Panc1 (cell line): Measurements from ENCODE around the gene SMIM11. TPM values are rescaled to one million over a fixed set of nuclear protein-coding genes. Genes with fewer than 3 reads are reported as not detected.

Source experiments
- ATAC-seq: fragments of 200-7000 bp; cut with Tn5 transposase; 2 replicates; pipeline ENCODE4 v1.9.1; 2020; ENCODE audit warnings: mild to moderate bottlenecking, moderate library complexity
- BruUV-seq: library from RNA; stranded (reverse); fragments of 400-500 nt; replicated peaks from 2 replicates; lab custom pipeline; 2021; lab: Mats Ljungman, UMichigan
- CTCF ChIA-PET: fragments of 300-600 bp; sonication (Branson Sonifier 250); formaldehyde crosslinking; loops from one replicate; lab custom pipeline; 2022; ENCODE audit warnings: antibody characterized with exemption; lab: Charles Lee
- POLR2A ChIA-PET: fragments of 300-600 bp; sonication (Branson Sonifier 250); formaldehyde crosslinking; loops from one replicate; lab custom pipeline; 2022; ENCODE audit warnings: antibody characterized with exemption; lab: Charles Lee
- DNase-seq: peaks from one replicate; pipeline ENCODE4 v3.0.0-alpha.2; 2010; ENCODE audit warnings: low read depth, low spot score
- H3K27ac ChIP-seq: 2 replicates; pipeline ENCODE4 v1.5.1; 2011; ENCODE audit warnings: mild to moderate bottlenecking, low read length, inconsistent platforms
- H3K27me3 ChIP-seq: fragments of 200-500 bp; sonication (Bioruptor generic); 2 replicates; pipeline ENCODE4 v1.6.0; 2014; ENCODE audit warnings: low read length, inconsistent platforms; ENCODE audit not compliant: control insufficient read depth, insufficient read depth
- H3K36me3 ChIP-seq: fragments of 200-500 bp; sonication (Bioruptor generic); 2 replicates; pipeline ENCODE4 v1.5.1; 2014; ENCODE audit warnings: inconsistent platforms, mild to moderate bottlenecking, low read length, moderate library complexity; ENCODE audit not compliant: control insufficient read depth, insufficient read depth
- H3K4me1 ChIP-seq: 2 replicates; pipeline ENCODE4 v1.5.1; 2011; ENCODE audit warnings: inconsistent platforms, mild to moderate bottlenecking, low read length, moderate library complexity; ENCODE audit not compliant: control insufficient read depth, insufficient read depth
- H3K4me3 ChIP-seq, 2 experiments: 2 replicates each; pipeline ENCODE4 v1.5.1; 2011 to 2012; ENCODE audit warnings: low read depth in 2 of 2, low read length in 2 of 2, mild to moderate bottlenecking in 2 of 2, inconsistent platforms in 1 of 2, moderate library complexity in 1 of 2
- H3K9me3 ChIP-seq: fragments of 200-500 bp; sonication (Bioruptor generic); 2 replicates; pipeline ENCODE4 v1.5.1; 2014; ENCODE audit warnings: low read depth, mild to moderate bottlenecking, inconsistent platforms, low read length, moderate library complexity; ENCODE audit not compliant: control insufficient read depth, insufficient read depth
- POLR2AphosphoS5 ChIP-seq: IDR thresholded peaks from 2 replicates; pipeline ENCODE4 v1.6.1; 2012; ENCODE audit warnings: mild to moderate bottlenecking, low read depth, low read length, moderate library complexity
- SIN3A ChIP-seq: IDR thresholded peaks from 2 replicates; pipeline ENCODE4 v1.6.1; 2012; ENCODE audit warnings: low read depth, mild to moderate bottlenecking, low read length, moderate library complexity, borderline replicate concordance; ENCODE audit not compliant: insufficient read depth
- TCF7L2 ChIP-seq: IDR thresholded peaks from 2 replicates; pipeline ENCODE4 v1.6.1; 2011; ENCODE audit warnings: mild to moderate bottlenecking, low read depth, low read length, inconsistent platforms
- in situ Hi-C: cut with HindIII; loops from 2 replicates; pipeline ENCODE4 v1.10.0; 2016; ENCODE audit warnings: low sequenced_read_pairs, low pct_unique_long_range_greater_than_20kb
- intact Hi-C: fragments of 100-400 bp; cut with micrococcal nuclease; formaldehyde crosslinking; loops from one replicate; pipeline ENCODE4 v1.10.0; 2022; ENCODE audit not compliant: unreplicated experiment
- total RNA-seq: library from RNA; stranded (reverse); gene quantifications from one replicate; pipeline ENCODE4 v1.2.1, GENCODE V29; 2021; ENCODE audit not compliant: unreplicated experiment
- TF ChIP-seq, protein P1 (sequence below), 2 experiments: IDR thresholded peaks; 2 replicates each; pipeline ENCODE4 v1.6.1; 2011 to 2012; ENCODE audit warnings: low read depth in 2 of 2, control low read depth in 1 of 2, low read length in 1 of 2, mild to moderate bottlenecking in 1 of 2, moderate library complexity in 1 of 2; ENCODE audit not compliant: insufficient read depth in 1 of 2
- TF ChIP-seq, protein P2 (sequence below): fragments of 450-650 bp; IDR thresholded peaks from 2 replicates; pipeline ENCODE4 v1.5.1; 2017; ENCODE audit warnings: mild to moderate bottlenecking

The SMIM11 gene
- total RNA-seq, 1 experiment from 2014 or later = 17.1 TPM

DNA sequence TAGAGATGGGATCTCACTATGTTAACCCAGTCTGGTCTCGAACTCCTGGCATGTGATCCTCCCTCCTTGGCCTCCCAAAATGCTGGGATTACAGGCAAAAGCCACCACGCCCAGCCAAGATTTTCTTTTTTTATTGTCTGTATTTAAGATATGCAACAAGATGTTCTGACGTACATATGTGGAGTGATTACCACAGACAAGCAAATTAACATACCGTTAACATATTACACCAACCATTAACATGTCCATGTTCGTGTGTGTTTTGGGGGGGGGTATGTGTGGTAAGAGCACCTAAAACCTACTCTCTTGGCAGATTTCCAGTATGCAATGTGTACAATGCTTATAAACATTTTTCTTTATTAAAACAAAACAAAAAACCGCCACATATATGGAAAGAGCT lies 22.1 kb upstream of the SMIM11 start:
- Histone ChIP-seq H3K4me1 (no peaks in the 10 kb centered on the region), H3K27ac (no peak overlapping the region), H3K9me3 (no peaks in the 10 kb centered on the region), H3K27me3 (no peaks in the 10 kb centered on the region), H3K4me3 (no peak overlapping the region), H3K36me3 (no peaks in the 10 kb centered on the region)
- DNase-seq (no peak), ATAC-seq (no peak)
- CTCF ChIA-PET = no interaction called here
- TF ChIP-seq, protein P1, sequence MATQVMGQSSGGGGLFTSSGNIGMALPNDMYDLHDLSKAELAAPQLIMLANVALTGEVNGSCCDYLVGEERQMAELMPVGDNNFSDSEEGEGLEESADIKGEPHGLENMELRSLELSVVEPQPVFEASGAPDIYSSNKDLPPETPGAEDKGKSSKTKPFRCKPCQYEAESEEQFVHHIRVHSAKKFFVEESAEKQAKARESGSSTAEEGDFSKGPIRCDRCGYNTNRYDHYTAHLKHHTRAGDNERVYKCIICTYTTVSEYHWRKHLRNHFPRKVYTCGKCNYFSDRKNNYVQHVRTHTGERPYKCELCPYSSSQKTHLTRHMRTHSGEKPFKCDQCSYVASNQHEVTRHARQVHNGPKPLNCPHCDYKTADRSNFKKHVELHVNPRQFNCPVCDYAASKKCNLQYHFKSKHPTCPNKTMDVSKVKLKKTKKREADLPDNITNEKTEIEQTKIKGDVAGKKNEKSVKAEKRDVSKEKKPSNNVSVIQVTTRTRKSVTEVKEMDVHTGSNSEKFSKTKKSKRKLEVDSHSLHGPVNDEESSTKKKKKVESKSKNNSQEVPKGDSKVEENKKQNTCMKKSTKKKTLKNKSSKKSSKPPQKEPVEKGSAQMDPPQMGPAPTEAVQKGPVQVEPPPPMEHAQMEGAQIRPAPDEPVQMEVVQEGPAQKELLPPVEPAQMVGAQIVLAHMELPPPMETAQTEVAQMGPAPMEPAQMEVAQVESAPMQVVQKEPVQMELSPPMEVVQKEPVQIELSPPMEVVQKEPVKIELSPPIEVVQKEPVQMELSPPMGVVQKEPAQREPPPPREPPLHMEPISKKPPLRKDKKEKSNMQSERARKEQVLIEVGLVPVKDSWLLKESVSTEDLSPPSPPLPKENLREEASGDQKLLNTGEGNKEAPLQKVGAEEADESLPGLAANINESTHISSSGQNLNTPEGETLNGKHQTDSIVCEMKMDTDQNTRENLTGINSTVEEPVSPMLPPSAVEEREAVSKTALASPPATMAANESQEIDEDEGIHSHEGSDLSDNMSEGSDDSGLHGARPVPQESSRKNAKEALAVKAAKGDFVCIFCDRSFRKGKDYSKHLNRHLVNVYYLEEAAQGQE (IDR thresholded peaks at IDR 0.05; ENCODE audit: insufficient read depth in 1 of 2, low read depth in 2 of 2, low read length in 1 of 2) = no peak
- TF ChIP-seq SIN3A = no peak
- TF ChIP-seq, protein P2, sequence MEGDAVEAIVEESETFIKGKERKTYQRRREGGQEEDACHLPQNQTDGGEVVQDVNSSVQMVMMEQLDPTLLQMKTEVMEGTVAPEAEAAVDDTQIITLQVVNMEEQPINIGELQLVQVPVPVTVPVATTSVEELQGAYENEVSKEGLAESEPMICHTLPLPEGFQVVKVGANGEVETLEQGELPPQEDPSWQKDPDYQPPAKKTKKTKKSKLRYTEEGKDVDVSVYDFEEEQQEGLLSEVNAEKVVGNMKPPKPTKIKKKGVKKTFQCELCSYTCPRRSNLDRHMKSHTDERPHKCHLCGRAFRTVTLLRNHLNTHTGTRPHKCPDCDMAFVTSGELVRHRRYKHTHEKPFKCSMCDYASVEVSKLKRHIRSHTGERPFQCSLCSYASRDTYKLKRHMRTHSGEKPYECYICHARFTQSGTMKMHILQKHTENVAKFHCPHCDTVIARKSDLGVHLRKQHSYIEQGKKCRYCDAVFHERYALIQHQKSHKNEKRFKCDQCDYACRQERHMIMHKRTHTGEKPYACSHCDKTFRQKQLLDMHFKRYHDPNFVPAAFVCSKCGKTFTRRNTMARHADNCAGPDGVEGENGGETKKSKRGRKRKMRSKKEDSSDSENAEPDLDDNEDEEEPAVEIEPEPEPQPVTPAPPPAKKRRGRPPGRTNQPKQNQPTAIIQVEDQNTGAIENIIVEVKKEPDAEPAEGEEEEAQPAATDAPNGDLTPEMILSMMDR = no peak
- no peak for TF ChIP-seq POLR2AphosphoS5
- no peak for TF ChIP-seq TCF7L2
- POLR2A ChIA-PET = no interaction called here
- no TSS peak for BruUV-seq
- intact Hi-C loops (no loop called here), in situ Hi-C loops (no loop called here)

DNA sequence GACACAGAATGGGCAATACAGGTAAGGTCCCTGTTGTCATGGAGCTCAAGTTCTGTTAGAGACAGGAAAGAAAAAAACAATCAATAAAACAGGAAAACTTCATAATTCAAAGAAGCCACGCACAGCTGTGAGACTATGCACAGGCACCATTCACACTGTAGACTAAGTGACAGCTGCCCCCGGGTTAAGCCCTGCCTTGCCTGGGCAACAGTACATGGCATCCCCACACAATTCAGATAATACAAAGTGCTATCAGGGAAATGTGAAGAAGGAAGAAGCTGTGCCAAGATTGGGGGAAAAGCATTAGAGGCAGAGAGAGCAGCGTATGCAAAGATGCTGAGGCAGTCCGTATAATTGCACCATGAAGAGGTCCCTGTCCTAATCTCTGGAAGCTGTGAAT lies 20.5 kb upstream of the SMIM11 start:
- no peak for DNase-seq
- H3K36me3 ChIP-seq = no peaks in the 10 kb centered on the region
- no peaks in the 10 kb centered on the region for H3K4me1 ChIP-seq
- no TSS peak for BruUV-seq
- POLR2A ChIA-PET = no interaction called here
- no peak overlapping the region for H3K27ac ChIP-seq
- H3K4me3 ChIP-seq = no peak overlapping the region
- in situ Hi-C loops (no loop called here), intact Hi-C loops (no loop called here)
- H3K9me3 ChIP-seq = no peaks in the 10 kb centered on the region
- ATAC-seq = no peak
- CTCF ChIA-PET = no interaction called here
- TF ChIP-seq, protein P1 (IDR thresholded peaks at IDR 0.05; ENCODE audit: insufficient read depth in 1 of 2, low read depth in 2 of 2, low read length in 1 of 2) = no peak
- TF ChIP-seq, protein P2 = no peak
- no peak for TF ChIP-seq TCF7L2
- TF ChIP-seq SIN3A = no peak
- no peak for TF ChIP-seq POLR2AphosphoS5
- no peaks in the 10 kb centered on the region for H3K27me3 ChIP-seq
